Hematopoietic multipotent progenitor cell treated with erythropoietin and hydrocortisone succinate and interleukin-3 and kit ligand, for 6 days (in vitro differentiated cells): ENCODE results near the gene A4GNT.

Experiments
- DNase-seq: peaks from one replicate; pipeline ENCODE4 v3.0.0-alpha.2; 2015

Gene A4GNT

GRCh38 chr3:138078096-138078495, 54.1 kb downstream of the A4GNT start:
- no peak for DNase-seq
